ENCODE results near the gene THBS1. TPM values are rescaled to one million over a fixed set of nuclear protein-coding genes. Genes with fewer than 3 reads are reported as not detected.
A peak's percentile ranks its signal among the peaks of the same experiment; 100 is the strongest.

The THBS1 gene
- 10 to 100 TPM; 13.0 to 99.9 TPM for total RNA-seq
- total RNA-seq, result 4.7 to 14.9 reads per million in 2 donors

- H3K4me3 Mint-ChIP-seq, result peak within 1 kb of the TSS; percentile 91
- peak in 2 of 3 donors; percentile 16 to 18 for DNase-seq
- no peaks in the 10 kb centered on the region for H3K9me3 ChIP-seq (ENCODE audit: control insufficient read depth, low read length, poor library complexity, severe bottlenecking)
- H3K4me1 Mint-ChIP-seq, result peaks cover 22% of the 10 kb centered on the region
- peaks cover 32% of the 10 kb centered on the region for H3K27me3 Mint-ChIP-seq
- peak within 1 kb of the TSS; percentile 78 for H3K27ac Mint-ChIP-seq
- ATAC-seq, result peak; percentile 52
- H3K36me3 Mint-ChIP-seq (ENCODE audit: low read depth), result peaks cover 9% of the 10 kb centered on the region
Measured at GRCh38 chr15:39580485-39581241, at the start of gene THBS1. Gene THBS1, plus strand, starts transcription at chr15:39581079. Its CDS starts 779 bp downstream, at chr15:39581858.

- Mint-ChIP-seq H3K27ac (no peak overlapping the region), H3K36me3 (ENCODE audit: low read depth) (peaks cover 3% of the 10 kb centered on the region), H3K4me1 (peaks cover 3% of the 10 kb centered on the region), H3K27me3 (peaks cover 15% of the 10 kb centered on the region), H3K4me3 (no peak overlapping the region)
- ATAC-seq (no peak), DNase-seq (no peak)
- H3K9me3 ChIP-seq (ENCODE audit: control insufficient read depth, low read length, poor library complexity, severe bottlenecking), result no peaks in the 10 kb centered on the region
Measured at GRCh38 chr15:39534996-39535395, 45.9 kb upstream of the THBS1 start.

GRCh38 chr15:39535466-39535865 is 45.4 kb upstream of the THBS1 start:
- Mint-ChIP-seq H3K4me3 (no peak overlapping the region), H3K27ac (no peak overlapping the region), H3K36me3 (ENCODE audit: low read depth) (no peaks in the 10 kb centered on the region), H3K27me3 (peaks cover 10% of the 10 kb centered on the region), H3K4me1 (peaks cover 6% of the 10 kb centered on the region)
- no peak for DNase-seq
- no peaks in the 10 kb centered on the region for H3K9me3 ChIP-seq (ENCODE audit: control insufficient read depth, low read length, poor library complexity, severe bottlenecking)
- ATAC-seq, result no peak

GRCh38 chr15:39538936-39539335 is 41.9 kb upstream of the THBS1 start:
- no peak overlapping the region for H3K4me3 Mint-ChIP-seq
- H3K27me3 Mint-ChIP-seq, result no peaks in the 10 kb centered on the region
- no peaks in the 10 kb centered on the region for H3K36me3 Mint-ChIP-seq (ENCODE audit: low read depth)
- no peak overlapping the region for H3K27ac Mint-ChIP-seq
- ATAC-seq (no peak), DNase-seq (no peak)
- H3K4me1 Mint-ChIP-seq, result peaks cover 5% of the 10 kb centered on the region
- H3K9me3 ChIP-seq (ENCODE audit: control insufficient read depth, low read length, poor library complexity, severe bottlenecking), result no peaks in the 10 kb centered on the region

- no peak overlapping the region for H3K27ac Mint-ChIP-seq
- DNase-seq (no peak), ATAC-seq (no peak)
- no peaks in the 10 kb centered on the region for H3K27me3 Mint-ChIP-seq
- peaks cover 5% of the 10 kb centered on the region for H3K4me1 Mint-ChIP-seq
- H3K4me3 Mint-ChIP-seq, result no peak overlapping the region
- H3K36me3 Mint-ChIP-seq (ENCODE audit: low read depth), result no peaks in the 10 kb centered on the region
- no peaks in the 10 kb centered on the region for H3K9me3 ChIP-seq (ENCODE audit: control insufficient read depth, low read length, poor library complexity, severe bottlenecking)
Measured at GRCh38 chr15:39539466-39539865, 41.4 kb upstream of the THBS1 start.

GRCh38 chr15:39539973-39540558 is 40.8 kb upstream of the THBS1 start:
- Mint-ChIP-seq H3K27ac (no peak overlapping the region), H3K36me3 (ENCODE audit: low read depth) (no peaks in the 10 kb centered on the region), H3K4me1 (peaks cover 5% of the 10 kb centered on the region), H3K27me3 (no peaks in the 10 kb centered on the region), H3K4me3 (no peak overlapping the region)
- ATAC-seq (no peak), DNase-seq (no peak)
- no peaks in the 10 kb centered on the region for H3K9me3 ChIP-seq (ENCODE audit: control insufficient read depth, low read length, poor library complexity, severe bottlenecking)

GRCh38 chr15:39542385-39543065 is 38.4 kb upstream of the THBS1 start:
- H3K4me3 Mint-ChIP-seq, result no peak overlapping the region
- H3K27me3 Mint-ChIP-seq, result no peaks in the 10 kb centered on the region
- peaks cover 5% of the 10 kb centered on the region for H3K4me1 Mint-ChIP-seq
- ATAC-seq, result no peak
- DNase-seq, result no peak
- H3K9me3 ChIP-seq (ENCODE audit: control insufficient read depth, low read length, poor library complexity, severe bottlenecking), result no peaks in the 10 kb centered on the region
- no peak overlapping the region for H3K27ac Mint-ChIP-seq
- no peaks in the 10 kb centered on the region for H3K36me3 Mint-ChIP-seq (ENCODE audit: low read depth)

- DNase-seq (no peak), ATAC-seq (no peak)
- no peaks in the 10 kb centered on the region for H3K9me3 ChIP-seq (ENCODE audit: control insufficient read depth, low read length, poor library complexity, severe bottlenecking)
- no peaks in the 10 kb centered on the region for H3K36me3 Mint-ChIP-seq (ENCODE audit: low read depth)
- H3K27ac Mint-ChIP-seq, result no peak overlapping the region
- H3K4me1 Mint-ChIP-seq, result peaks cover 5% of the 10 kb centered on the region
- H3K4me3 Mint-ChIP-seq, result no peak overlapping the region
- H3K27me3 Mint-ChIP-seq, result peaks cover 8% of the 10 kb centered on the region
Measured at GRCh38 chr15:39543651-39544050, 37.2 kb upstream of the THBS1 start.

- ATAC-seq (no peak), DNase-seq (no peak)
- H3K27me3 Mint-ChIP-seq, result peaks cover 12% of the 10 kb centered on the region
- no peak overlapping the region for H3K4me3 Mint-ChIP-seq
- no peak overlapping the region for H3K27ac Mint-ChIP-seq
- no peaks in the 10 kb centered on the region for H3K9me3 ChIP-seq (ENCODE audit: control insufficient read depth, low read length, poor library complexity, severe bottlenecking)
- no peaks in the 10 kb centered on the region for H3K4me1 Mint-ChIP-seq
- H3K36me3 Mint-ChIP-seq (ENCODE audit: low read depth), result no peaks in the 10 kb centered on the region
Measured at GRCh38 chr15:39546842-39547241, 34.0 kb upstream of the THBS1 start.

- no peak for DNase-seq
- H3K27ac Mint-ChIP-seq, result no peak overlapping the region
- no peak overlapping the region for H3K4me3 Mint-ChIP-seq
- no peaks in the 10 kb centered on the region for H3K36me3 Mint-ChIP-seq (ENCODE audit: low read depth)
- no peaks in the 10 kb centered on the region for H3K9me3 ChIP-seq (ENCODE audit: control insufficient read depth, low read length, poor library complexity, severe bottlenecking)
- no peaks in the 10 kb centered on the region for H3K4me1 Mint-ChIP-seq
- H3K27me3 Mint-ChIP-seq, result peaks cover 26% of the 10 kb centered on the region
- no peak for ATAC-seq
Measured at GRCh38 chr15:39548561-39548960, 32.3 kb upstream of the THBS1 start.

- Mint-ChIP-seq H3K36me3 (ENCODE audit: low read depth) (no peaks in the 10 kb centered on the region), H3K4me1 (no peaks in the 10 kb centered on the region), H3K27ac (no peak overlapping the region), H3K27me3 (peaks cover 34% of the 10 kb centered on the region), H3K4me3 (no peak overlapping the region)
- no peak for ATAC-seq
- DNase-seq, result no peak
- H3K9me3 ChIP-seq (ENCODE audit: control insufficient read depth, low read length, poor library complexity, severe bottlenecking), result no peaks in the 10 kb centered on the region
Measured at GRCh38 chr15:39549912-39550311, 31.0 kb upstream of the THBS1 start.

GRCh38 chr15:39551476-39551875 is 29.4 kb upstream of the THBS1 start:
- no peaks in the 10 kb centered on the region for H3K36me3 Mint-ChIP-seq (ENCODE audit: low read depth)

GRCh38 chr15:39552556-39552955 is 28.3 kb upstream of the THBS1 start:
- no peaks in the 10 kb centered on the region for H3K9me3 ChIP-seq (ENCODE audit: control insufficient read depth, low read length, poor library complexity, severe bottlenecking)
- Mint-ChIP-seq H3K36me3 (ENCODE audit: low read depth) (no peaks in the 10 kb centered on the region), H3K4me3 (no peak overlapping the region), H3K4me1 (no peaks in the 10 kb centered on the region), H3K27me3 (peaks cover 40% of the 10 kb centered on the region), H3K27ac (no peak overlapping the region)
- DNase-seq (no peak), ATAC-seq (no peak)

More at GRCh38 chr15:39551476-39551875, 29.4 kb upstream of the THBS1 start:
- no peak for DNase-seq
- no peak for ATAC-seq
- Mint-ChIP-seq H3K4me1 (no peaks in the 10 kb centered on the region), H3K27me3 (peaks cover 35% of the 10 kb centered on the region), H3K27ac (no peak overlapping the region), H3K4me3 (no peak overlapping the region)
- H3K9me3 ChIP-seq (ENCODE audit: control insufficient read depth, low read length, poor library complexity, severe bottlenecking), result no peaks in the 10 kb centered on the region

Data from T-helper 17 cell (primary cell).